ENCODE measurements around the gene DSCAML1.

Gene DSCAML1

DNA sequence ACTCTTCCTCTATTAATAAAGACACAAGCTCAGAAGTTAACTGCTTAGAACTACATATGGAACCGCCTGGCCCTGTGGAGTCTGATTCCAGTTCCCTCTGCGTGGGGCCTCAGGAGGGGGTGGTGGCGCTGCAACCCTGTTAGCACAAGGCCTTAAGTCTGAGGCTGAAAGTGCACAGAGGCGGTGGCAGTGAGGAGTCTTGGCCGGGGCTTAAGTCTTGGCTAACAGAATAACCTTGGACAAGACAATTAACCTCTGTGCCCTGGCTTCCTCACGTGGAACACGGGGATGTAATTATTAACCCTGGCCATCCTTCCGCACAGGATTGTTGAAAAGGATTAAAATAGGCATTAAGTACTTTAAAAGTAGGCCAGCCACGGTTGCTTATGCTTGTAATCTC, 277.8 kb downstream of the DSCAML1 start:
- ATAC-seq = no peak
- TF ChIP-seq SNAI2 (CRISPR knock-in tag; IDR thresholded peaks at IDR 0.05) (no peak), CREB5 (CRISPR knock-in tag; IDR thresholded peaks at IDR 0.05; ENCODE audit: low read depth) (no peak), ISL1 (CRISPR knock-in tag; IDR thresholded peaks at IDR 0.05) (no peak), CSRNP3 (CRISPR knock-in tag; IDR thresholded peaks at IDR 0.05) (no peak), ARNTL (CRISPR knock-in tag; IDR thresholded peaks at IDR 0.05; ENCODE audit: borderline replicate concordance, low read depth) (no peak), ZNF8 (CRISPR knock-in tag; IDR thresholded peaks at IDR 0.05) (no peak), PPARA (CRISPR knock-in tag; IDR thresholded peaks at IDR 0.05; ENCODE audit: borderline replicate concordance) (no peak), TSHZ2 (CRISPR knock-in tag; IDR thresholded peaks at IDR 0.05) (no peak), CSDC2 (CRISPR knock-in tag; IDR thresholded peaks at IDR 0.05) (no peak), TOX (CRISPR knock-in tag; IDR thresholded peaks at IDR 0.05; ENCODE audit: borderline replicate concordance) (no peak), RARB (CRISPR knock-in tag; IDR thresholded peaks at IDR 0.05) (no peak), ZFP30 (CRISPR knock-in tag; IDR thresholded peaks at IDR 0.05) (no peak), ZNF70 (CRISPR knock-in tag; IDR thresholded peaks at IDR 0.05) (no peak), ESRRG (CRISPR knock-in tag; IDR thresholded peaks at IDR 0.05) (no peak)

DNA sequence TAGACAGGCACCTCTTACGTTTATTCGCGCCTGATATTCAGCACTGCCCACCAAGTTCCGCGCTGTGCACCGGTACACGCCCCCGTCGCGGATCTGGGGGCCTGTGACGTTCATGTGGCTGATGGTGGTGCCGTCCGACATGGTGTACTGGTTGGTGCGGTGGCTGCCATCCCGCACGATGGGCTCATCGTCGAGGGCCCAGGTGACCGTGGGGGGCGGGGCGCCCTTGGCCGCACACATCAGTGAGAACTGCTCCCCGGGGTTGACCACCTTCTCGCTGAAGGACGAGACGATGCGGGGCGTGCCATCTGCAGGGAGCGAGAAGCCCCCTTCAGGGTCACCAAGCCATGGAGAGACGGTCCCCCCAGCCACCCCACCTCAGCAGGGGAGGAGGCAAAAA, 278.6 kb downstream of the DSCAML1 start:
- ATAC-seq = no peak
- TF ChIP-seq ESRRG (CRISPR knock-in tag; IDR thresholded peaks at IDR 0.05) = no peak
- no peak for TF ChIP-seq ZFP30 (CRISPR knock-in tag; IDR thresholded peaks at IDR 0.05)
- no peak for TF ChIP-seq POU6F1 (CRISPR knock-in tag; IDR thresholded peaks at IDR 0.05; ENCODE audit: borderline replicate concordance, low read depth)
- no peak for TF ChIP-seq TSHZ2 (CRISPR knock-in tag; IDR thresholded peaks at IDR 0.05)
- TF ChIP-seq ZNF70 (CRISPR knock-in tag; IDR thresholded peaks at IDR 0.05) = no peak
- no peak for TF ChIP-seq RARB (CRISPR knock-in tag; IDR thresholded peaks at IDR 0.05)
- TF ChIP-seq ZNF8 (CRISPR knock-in tag; IDR thresholded peaks at IDR 0.05) = no peak
- TF ChIP-seq TOX (CRISPR knock-in tag; IDR thresholded peaks at IDR 0.05; ENCODE audit: borderline replicate concordance) = no peak
- TF ChIP-seq ARNTL (CRISPR knock-in tag; IDR thresholded peaks at IDR 0.05; ENCODE audit: borderline replicate concordance, low read depth) = no peak
- TF ChIP-seq TCF4 (CRISPR knock-in tag; IDR thresholded peaks at IDR 0.05; ENCODE audit: borderline replicate concordance) = no peak
- TF ChIP-seq ZC3H10 (CRISPR knock-in tag; IDR thresholded peaks at IDR 0.05) = no peak
- no peak for TF ChIP-seq GLIS3 (CRISPR knock-in tag; IDR thresholded peaks at IDR 0.05)
- no peak for TF ChIP-seq ISL1 (CRISPR knock-in tag; IDR thresholded peaks at IDR 0.05)
- TF ChIP-seq PPARA (CRISPR knock-in tag; IDR thresholded peaks at IDR 0.05; ENCODE audit: borderline replicate concordance) = no peak
- no peak for TF ChIP-seq SNAI2 (CRISPR knock-in tag; IDR thresholded peaks at IDR 0.05)
- no peak for TF ChIP-seq CSRNP3 (CRISPR knock-in tag; IDR thresholded peaks at IDR 0.05)
- TF ChIP-seq CSDC2 (CRISPR knock-in tag; IDR thresholded peaks at IDR 0.05) = no peak

Data from SK-N-SH treated with all-trans-retinoic acid at 6 μM for 48 hours (cell line).